GM18907 (cell line): ENCODE measurements around the gene B4GALNT4.
"Not testable (repeated sequence)": the region's sequence is repeated elsewhere in the genome, so short reads cannot be mapped to it uniquely, and the experiment has no call there.

Experiments used
- ATAC-seq: cut with Tn5 transposase; IDR thresholded peaks from one replicate; pipeline ENCODE4 v1.9.1; 2021; ENCODE audit warnings: mild to moderate bottlenecking, moderate library complexity; ENCODE audit not compliant: unreplicated experiment

Gene B4GALNT4

DNA sequence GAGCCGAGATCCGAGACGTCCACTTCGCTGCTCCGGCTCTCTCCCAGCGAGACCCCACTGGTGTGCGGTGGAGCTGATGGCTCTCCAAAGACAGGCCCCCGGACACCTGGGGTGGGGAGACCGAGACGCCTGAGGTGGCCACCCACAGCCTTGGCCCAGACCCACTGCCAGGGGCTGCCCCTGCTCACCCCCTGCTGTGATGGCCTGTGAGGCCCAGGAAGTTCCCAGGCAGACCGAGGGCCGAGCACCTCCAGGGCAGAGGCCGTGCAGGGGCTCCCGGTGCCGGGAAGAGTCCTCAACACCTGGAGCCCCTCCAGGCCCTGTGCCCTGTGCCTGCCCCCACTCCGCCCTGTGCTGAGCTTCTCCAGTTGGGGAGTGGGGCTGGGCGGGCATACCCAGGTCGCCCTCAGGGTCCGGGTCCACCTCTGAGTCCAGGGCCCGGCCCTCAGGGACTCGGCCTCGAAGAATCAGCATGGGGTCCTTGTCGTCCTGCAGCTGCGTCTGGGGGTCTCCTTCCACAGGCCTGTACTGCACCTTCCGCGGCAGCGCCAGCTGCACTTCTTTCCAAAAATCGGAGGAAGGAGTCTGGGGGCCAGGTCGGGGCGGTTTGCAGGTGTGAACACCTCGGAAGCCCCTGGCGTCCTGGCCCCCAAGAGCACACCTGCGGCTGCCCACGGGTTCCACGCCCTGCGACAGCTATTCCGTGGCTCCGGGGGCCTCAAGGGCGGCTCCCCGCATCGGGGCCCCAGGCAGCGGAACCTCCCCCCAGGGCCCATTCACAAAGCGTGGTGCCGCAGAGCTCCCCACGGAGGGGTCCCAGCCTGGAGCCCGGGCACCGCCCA, 36.9 kb downstream of the B4GALNT4 start:
- ATAC-seq, result no peak

- peak; percentile 63 for ATAC-seq
Measured at GRCh38 chr11:406796-407650, 37.7 kb downstream of the B4GALNT4 start.

DNA sequence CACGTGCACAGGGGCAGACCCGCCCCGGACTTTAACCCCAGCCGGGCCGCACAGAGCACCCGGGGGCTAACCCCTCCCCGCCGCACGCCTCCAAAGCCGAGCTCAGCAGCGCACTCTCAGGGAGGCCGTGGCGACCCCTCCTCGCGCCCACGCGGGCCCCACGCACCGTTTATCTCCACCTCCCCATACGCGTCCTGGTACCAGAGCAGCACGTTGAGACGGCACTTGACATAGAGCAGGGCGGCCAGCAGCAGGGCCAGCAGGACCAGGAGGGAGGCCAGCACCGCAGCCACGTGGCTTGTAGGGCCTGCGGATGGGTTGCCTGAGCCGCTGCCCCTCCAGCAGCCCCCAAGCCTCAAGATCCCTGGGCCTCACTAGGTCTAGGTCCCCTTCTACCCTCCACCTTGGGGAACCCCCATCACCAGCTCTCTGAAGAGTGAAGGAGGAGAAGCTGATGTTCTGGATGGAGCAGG, 38.4 kb downstream of the B4GALNT4 start:
- ATAC-seq, result no peak

GRCh38 chr11:408154-409007, 39.1 kb downstream of the B4GALNT4 start:
- no peak for ATAC-seq

DNA sequence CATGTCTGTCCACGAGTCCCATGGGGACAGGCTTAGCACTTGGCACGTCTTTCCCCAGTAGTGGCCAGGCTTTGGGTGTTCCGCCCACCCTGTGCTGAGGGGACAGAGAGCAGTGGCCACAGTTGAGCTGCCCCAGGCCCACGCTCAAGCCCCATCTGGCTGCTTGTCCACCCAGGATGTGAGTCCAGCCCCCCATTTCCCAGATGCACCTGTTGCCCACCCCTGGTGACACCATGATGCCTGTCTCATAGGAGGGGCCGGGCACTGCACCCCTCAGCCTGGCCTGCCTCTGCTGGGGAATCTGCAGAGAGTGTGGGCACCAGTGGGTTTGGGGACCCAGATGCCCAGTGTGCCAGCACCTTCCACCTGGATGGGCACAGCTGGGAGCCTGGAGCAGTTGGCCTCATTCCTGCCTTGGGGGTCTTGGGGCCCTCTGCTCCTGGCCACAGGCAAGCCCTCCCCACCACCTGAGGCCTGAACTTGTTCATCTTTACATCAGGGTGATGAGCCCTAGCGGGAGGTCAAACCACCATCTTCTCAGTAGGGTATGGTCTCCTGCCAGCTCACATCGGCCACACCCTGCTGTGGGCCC, 39.8 kb downstream of the B4GALNT4 start:
- ATAC-seq, result no peak

DNA sequence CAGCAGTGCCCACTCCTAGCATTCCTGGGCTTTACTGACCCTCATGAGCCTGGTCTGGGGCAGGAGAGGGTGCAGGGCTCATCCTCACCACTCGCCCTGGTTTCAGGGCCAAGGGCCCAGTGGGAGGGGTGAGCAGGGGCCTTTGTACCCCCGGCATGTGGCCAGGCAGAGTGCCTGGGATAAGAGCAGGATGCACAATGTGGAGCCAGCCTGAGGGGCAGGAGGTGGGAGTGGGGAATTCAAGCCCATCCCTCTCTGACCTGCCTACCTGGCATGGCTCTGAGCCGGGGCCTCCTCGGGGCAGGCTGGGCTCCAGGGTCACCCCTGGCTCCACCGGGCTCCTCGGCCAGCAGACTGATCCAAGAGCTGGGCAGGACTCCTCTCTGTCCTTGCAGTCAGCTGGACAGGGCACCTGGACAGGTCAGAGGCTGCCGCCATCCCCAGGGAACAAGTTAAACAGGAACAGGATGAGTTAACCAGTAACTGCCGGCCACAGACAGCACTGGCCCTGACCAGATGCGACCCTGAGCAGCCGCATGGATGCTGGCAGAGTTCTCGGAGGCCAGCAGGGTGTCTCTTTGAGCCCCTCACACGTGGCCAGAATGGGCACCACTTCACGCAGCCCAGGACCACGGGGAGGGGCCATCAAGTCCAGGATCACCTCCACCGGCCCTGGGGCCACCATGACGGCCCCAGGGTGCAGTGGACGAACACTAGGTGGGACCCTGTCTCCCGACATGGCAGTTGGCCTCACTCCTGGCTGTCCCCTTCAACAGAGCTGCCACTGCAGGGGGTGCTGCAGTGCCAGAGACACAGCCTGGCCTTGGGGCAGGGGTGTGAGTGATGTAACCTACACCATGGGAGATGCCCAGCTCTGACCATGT, 40.5 kb downstream of the B4GALNT4 start:
- ATAC-seq, result no peak

- not testable (repeated sequence) for ATAC-seq
Measured at GRCh38 chr11:410711-411110, 41.4 kb downstream of the B4GALNT4 start.

DNA sequence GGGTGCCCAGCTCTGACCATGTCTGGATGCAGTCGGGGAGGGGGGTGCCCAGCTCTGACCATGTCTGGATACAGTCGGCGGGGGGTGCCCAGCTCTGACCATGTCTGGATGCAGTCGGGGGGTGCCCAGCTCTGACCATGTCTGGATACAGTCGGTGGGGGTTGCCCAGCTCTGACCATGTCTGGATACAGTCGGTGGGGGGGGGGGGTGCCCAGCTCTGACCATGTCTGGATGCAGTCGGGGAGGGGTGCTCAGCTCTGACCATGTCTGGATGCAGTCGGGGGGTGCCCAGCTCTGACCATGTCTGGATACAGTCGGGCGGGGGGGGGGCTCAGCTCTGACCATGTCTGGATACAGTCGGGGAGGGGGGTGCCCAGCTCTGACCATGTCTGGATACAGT, 42.2 kb downstream of the B4GALNT4 start:
- not testable (repeated sequence) for ATAC-seq

DNA sequence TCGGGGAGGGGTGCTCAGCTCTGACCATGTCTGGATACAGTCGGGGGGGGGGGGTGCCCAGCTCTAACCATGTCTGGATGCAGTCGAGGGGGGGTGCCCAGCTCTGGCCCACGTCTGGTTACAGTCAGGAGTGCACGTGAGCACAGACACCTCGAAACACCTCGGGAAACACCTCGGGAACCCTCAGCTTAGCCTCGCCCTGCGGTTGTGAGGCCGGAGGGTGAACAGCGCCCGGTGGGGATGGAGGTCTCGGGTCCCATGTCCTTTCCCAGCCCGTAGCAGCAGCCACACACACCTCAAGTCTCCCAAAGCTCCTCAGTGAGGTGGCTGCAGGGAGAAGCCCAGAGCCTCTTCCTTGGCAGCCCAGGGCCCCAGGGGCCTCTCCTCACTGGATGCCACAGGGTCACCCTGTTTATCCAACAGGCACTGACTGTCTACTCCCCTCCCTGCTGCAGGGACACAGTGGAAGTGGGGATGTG, 43.4 kb downstream of the B4GALNT4 start:
- no peak for ATAC-seq

DNA sequence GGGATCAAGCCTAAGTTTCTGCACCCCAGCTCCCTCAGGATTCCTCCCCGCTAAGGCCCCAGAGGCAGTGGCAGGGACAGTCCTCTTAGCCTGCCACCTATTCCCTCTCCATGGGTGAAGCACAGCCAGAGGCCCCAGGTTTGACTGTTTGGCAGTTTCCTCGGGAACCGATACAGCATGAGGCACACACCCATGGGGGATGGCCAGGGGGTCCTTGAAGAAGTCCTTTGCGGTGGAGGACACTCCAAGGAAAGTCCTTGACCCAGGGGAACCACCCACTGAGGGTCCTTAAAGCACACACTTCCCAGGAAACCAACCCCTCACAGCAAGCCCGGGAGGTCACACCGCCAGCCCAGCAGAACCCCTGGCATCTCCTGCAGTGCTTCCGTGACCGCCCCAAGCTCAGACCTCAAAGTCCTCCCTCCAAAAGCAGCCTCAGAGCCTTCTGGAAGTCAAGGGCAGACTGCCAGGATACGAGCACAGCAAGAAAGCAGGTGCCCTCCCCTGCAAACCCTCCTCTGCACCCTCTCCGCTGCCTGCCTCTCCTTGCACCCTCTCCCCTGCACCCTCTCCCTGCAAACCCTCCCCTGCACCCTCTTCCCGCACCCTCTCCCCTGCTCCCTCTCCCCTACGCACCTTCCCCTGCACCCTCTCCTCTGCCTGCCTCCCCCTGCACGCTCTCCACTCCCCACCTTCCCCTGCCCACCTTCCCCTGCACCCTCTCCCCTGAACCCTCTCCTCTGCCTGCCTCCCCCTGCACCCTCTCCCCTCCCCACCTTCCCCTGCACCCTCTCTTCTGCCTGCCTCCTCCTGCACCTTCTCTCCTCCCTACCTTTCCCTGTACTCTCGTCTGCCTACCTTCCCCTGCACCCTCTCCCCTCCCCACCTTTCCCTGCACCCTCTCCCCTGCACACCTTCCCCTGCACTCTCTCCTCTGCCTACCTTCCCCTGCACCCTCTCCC, 44.1 kb downstream of the B4GALNT4 start:
- ATAC-seq, result no peak

DNA sequence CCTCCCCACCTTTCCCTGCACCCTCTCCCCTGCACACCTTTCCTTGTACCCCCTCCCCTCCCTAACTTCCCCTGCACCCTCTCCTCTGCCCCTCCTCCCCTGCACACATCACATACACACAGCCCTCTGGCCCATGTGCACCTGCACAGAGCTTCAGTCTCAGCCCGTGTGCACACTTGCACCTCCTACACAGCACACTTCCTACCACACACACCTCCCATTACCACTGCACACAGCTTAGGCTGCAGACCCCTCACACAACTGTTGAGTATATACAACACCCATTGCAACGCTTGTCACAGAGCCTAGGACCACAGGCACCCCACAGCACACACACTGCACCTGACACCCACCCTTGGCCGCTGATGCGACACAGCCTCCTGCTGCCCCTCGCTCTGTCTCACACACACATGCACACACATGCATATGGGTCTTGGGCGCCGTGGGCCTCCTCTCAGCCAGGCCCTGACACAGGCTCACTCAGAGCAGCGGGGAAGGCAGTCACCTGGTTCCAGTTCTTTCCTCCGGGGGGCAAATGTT, 45.1 kb downstream of the B4GALNT4 start:
- ATAC-seq, result no peak

GRCh38 chr11:415640-416041, 46.3 kb downstream of the B4GALNT4 start:
- no peak for ATAC-seq

DNA sequence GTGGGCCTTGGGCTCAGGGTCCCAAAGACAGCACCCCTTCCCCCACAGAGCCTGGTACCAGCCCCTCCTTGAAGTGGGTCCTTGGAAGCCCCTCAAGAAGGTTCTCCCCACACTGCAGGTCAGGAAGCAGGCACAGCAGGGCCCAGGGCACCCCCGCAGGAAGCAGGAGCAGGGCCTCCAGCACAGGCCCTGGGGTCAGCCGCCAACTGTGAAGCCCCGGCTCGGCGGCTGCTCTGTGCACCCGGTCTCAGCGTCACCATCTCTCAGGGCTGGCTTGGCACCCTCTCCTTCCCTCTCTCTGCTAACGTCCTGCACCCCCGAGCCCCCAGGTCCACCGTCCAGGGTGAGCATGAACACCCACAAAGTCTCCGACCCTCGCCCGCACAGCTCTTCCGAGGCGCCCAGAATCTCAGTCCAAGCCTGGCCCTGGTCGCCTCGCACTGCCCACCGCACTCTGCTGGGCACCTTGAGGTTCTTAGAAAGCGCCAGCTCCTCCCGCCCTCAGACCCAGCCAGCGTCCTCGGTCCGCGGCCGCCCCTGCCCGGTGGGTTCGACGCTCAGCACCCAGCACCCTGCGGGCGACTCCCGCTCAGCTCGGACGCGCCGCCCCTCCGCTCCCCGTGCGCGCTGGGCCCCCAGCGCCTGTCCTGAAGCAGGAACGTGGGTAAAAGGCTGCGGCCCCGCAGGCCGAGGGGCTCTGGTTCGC, 46.9 kb downstream of the B4GALNT4 start:
- no peak for ATAC-seq

DNA sequence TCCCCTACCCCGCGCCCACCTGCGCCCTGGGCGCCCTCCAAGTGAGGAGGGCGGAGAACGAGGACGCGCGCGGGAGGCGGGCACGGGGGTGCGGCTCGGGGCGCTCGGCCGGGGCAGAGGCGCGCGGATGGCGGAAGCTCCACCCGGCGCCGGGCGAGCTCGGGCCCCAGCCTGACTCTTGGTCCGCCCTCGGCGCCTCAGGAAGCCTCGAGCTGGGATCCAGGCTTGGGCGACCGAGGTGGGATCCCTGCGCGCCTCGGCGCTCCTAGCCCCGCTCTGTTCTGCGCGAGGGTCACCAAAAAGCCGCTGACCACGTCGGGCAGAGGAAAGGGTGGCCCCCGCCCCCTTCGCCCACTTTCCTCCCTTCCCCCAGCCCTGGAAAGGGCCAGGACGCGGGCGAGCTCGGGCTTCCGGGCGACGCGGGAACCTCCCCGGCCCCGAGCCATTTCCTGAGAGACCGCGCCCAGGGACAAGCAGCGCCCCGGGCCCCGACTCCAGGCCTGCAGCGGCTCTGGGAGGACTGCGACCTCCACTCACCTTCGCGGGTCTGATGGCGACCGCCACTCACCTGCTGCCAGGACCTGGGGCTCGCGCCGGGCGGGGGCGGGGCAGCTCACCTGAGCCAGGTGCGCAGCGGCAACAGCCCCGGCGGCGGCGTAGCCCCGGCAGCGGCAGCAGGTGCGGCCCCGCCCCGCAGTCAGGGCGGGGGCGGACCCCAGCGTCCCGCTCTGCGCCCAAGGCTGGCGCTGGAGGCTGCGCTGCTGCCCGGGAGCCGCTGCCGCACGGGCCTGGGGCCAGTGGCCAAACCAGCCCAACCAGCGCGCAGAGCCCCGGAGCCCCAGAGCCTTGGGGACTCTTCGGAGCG, 47.7 kb downstream of the B4GALNT4 start:
- no peak for ATAC-seq

GRCh38 chr11:417652-418342, 48.5 kb downstream of the B4GALNT4 start:
- ATAC-seq, result no peak
